ENCODE data around the gene YPEL5.
A peak's percentile ranks its signal among the peaks of the same experiment; 100 is the strongest.

The YPEL5 gene

GRCh38 chr2:30172627-30173026 lies 25.8 kb downstream of the YPEL5 start:
- DNase-seq: no peak

GRCh38 chr2:30177440-30177839 lies 30.6 kb downstream of the YPEL5 start:
- DNase-seq: no peak

DNA sequence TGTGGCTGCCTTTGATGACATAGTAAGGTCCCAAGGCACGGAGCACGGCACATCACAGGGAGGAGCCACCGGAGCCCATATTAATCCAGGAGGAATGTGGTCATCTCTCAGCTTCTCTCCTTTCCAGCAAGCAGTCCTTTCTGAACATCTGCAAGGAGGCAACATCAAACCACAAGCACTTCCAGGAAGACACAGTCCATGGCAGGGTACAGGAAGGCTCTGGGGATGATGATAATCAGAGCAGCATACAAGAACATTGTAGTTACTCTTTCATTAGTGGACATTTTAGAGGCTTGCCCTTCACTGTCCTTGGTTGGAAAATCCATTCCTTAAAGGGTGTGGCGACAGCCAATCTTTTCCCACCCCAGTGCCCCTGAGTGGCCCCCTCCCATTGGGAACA lies 31.1 kb downstream of the YPEL5 start:
- peak; percentile 61 for DNase-seq

- DNase-seq: peak; percentile 98
Observed at GRCh38 chr2:30178618-30179434, 32.0 kb downstream of the YPEL5 start.

- DNase-seq: peak; percentile 54
Observed at GRCh38 chr2:30179536-30179935, 32.7 kb downstream of the YPEL5 start.

GRCh38 chr2:30180226-30180625 lies 33.4 kb downstream of the YPEL5 start:
- peak; percentile 45 for DNase-seq

DNA sequence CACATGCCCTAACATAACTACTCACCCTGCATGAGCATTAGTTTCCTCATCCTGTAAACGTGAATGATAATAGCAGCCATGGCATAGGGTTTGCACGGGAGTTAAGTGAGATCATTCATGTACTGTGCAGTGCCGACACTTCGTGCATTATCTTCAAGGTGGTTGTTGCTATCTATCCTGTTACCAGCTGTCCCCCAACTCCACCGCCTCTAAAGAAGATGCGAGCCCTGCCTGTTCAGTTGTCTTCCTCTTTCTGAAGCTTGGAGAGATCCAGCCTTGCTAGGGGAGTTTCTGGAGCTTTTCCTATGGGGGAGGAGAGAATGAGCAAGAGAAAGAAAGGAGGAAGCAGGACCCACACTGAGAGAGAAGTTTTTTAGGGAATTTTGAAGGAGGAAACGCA lies 34.4 kb downstream of the YPEL5 start:
- peak; percentile 49 for DNase-seq

- no peak for DNase-seq
Observed at GRCh38 chr2:30184035-30184434, 37.2 kb downstream of the YPEL5 start.

- no peak for DNase-seq
Observed at GRCh38 chr2:30185178-30185577, 38.4 kb downstream of the YPEL5 start.

GRCh38 chr2:30188292-30188691 lies 41.5 kb downstream of the YPEL5 start:
- peak; percentile 19 for DNase-seq

DNA sequence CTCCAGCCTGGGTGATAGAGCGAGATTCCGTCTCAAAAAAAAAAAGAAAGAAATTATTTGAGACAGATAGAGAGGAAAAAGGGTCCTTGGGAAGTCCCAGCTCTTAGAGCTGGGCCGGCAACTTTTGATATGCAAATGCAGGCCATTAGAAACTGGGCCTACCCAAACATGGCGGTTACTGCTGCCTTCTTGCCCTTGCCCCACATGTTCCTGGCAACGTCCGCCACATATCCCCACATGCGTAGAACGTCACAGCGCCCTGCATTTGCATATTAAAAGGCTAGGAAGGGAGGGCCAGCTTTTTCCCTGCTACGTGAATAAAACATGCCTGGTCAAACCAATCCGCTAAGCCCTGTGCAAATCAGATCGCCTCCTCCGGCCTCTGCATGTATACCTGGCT lies 43.8 kb downstream of the YPEL5 start:
- no peak for DNase-seq

DNA sequence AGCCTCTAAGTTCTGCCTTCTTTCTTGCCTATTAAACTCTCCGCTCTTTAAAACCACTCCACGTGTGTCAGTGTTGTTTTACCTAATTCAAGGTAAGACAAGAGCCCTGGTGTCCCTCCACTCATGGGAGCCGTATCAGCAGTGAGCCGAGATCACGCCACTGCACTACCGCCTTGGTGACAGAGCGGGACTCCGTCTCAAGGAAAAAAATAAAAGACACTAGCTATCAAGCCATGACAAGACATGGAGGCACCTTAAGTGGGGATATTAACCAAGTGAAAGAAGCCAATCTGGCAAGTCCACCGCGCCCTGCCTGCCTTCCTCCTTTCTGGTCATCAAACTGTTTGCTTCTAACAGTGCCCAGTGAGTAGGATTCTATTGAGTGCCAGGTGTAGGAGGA lies 44.3 kb downstream of the YPEL5 start:
- DNase-seq: no peak

DNA sequence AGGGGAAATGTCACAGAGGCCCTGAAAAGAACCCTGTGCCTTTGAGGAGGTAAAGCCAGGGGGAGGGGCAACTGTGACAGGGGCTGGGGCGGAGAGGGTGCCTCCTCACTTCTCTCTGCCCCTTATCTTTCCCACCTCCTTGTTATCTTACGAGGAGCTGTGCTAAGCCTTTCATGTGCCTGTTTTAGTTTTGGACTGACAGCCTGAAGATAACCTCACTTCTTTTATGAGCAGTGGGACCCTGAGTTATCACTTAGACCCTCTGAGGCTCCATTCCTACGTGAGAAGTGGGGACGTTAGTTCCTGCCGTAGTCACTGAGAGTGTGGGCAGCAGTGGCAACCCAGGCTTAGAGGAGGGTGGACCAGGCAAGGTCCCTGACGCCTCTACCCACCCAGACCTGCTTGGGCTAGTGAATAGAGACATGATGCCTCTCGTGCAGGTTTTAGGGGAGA lies 45.0 kb downstream of the YPEL5 start:
- peak; percentile 98 for DNase-seq

GRCh38 chr2:30192314-30192713 lies 45.5 kb downstream of the YPEL5 start:
- DNase-seq: peak; percentile 66

- DNase-seq: no peak
Observed at GRCh38 chr2:30193104-30193681, 46.4 kb downstream of the YPEL5 start.

DNA sequence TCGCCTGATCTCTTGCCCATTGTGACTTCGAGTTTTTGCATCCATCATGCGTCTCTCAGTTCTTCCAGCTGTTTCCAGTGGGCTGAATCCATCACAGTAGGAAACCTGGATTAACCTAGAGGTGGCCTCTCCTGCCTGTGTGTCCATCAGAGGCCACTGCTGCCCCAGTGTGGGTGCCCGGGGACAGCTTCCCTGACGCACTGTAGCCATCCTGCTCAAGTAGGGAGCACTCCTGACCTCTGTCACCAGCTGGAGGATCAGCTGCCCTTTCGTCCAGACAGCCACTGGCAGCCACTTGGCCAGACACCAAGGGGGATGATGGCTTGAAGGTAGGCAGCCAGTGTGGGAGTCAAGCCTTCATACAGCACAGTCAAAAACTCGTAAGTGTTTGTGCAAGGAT lies 47.6 kb downstream of the YPEL5 start:
- no peak for DNase-seq

DNA sequence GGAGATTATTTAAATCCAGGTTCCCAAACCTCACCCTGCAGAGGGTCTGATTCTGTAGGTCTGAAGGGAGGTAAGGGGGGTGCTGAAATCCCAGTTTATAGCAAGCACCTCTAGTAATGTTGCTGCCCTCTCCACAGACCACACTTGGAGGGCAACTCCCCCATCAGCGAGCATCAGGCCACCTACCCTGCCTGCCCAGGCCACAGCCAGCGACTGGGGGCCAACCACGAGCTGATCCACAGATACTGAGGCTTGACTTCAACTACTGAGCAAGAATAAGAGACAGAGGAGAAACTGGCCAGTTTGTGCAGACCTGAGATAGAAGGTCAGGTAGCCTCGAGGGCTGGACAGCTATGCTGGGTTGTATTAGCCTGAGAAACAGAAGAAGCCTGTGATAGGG lies 48.2 kb downstream of the YPEL5 start:
- peak; percentile 56 for DNase-seq

- DNase-seq: peak; percentile 61
Observed at GRCh38 chr2:30197570-30198192, 50.9 kb downstream of the YPEL5 start.

DNA sequence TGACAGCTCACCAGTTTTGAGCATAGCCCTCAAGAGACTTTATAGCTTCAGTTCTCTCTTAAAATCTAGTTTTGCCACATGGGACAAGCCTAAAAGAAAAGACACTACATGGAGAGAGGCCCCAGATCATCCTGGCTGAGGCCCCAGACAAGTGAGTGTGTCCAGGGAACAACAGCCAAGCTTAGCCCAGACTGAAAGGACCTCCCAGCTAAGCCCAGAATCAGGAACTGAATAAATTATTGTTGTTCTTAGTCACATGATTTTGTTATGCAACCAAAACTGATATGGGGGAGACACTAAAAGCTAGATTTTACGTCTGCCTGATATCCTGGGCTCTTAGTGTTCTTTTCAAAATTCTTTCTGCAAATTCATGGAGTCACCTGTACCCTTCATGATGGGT lies 55.2 kb downstream of the YPEL5 start:
- peak; percentile 21 for DNase-seq

DNA sequence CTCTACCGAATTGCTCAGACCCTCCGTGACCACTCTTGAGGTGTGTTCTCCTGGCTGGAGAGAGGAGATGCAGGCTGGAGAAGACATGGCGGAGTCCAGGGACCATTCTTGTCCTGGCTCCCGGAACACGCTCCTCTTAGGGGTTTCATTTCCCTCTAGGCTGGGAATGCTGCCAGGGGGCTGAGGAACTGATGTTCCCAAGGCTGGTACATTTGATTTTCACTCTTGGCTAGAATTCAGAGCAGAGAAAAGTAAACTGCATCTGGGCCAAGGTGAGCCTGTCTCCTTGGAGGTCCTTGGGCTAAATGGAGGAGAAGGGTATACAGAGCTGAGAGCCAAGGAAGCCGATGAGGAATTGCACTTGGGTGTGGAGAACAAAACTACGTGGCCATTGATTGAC lies 56.3 kb downstream of the YPEL5 start:
- no peak for DNase-seq

DNA sequence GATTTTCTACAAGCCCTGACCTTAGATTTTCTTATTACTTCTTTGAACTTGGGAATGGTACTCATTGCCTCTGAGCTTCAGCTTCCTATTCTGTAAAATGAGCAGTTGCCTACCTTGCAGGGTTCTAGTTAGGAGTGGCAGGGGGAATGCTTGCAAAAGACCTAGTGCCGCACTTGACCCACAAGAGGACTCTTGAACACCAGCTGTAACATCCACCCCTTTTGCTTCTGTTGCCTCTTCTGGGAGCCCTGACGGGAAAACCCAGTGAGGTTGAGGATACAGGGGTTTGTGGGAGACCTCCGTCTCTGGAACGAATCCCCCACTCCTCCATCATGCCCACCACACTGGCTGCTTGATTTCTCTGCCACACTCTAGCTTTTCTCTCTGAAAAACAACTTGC lies 57.5 kb downstream of the YPEL5 start:
- no peak for DNase-seq

- DNase-seq: no peak
Observed at GRCh38 chr2:30205456-30205855, 58.6 kb downstream of the YPEL5 start.

DNA sequence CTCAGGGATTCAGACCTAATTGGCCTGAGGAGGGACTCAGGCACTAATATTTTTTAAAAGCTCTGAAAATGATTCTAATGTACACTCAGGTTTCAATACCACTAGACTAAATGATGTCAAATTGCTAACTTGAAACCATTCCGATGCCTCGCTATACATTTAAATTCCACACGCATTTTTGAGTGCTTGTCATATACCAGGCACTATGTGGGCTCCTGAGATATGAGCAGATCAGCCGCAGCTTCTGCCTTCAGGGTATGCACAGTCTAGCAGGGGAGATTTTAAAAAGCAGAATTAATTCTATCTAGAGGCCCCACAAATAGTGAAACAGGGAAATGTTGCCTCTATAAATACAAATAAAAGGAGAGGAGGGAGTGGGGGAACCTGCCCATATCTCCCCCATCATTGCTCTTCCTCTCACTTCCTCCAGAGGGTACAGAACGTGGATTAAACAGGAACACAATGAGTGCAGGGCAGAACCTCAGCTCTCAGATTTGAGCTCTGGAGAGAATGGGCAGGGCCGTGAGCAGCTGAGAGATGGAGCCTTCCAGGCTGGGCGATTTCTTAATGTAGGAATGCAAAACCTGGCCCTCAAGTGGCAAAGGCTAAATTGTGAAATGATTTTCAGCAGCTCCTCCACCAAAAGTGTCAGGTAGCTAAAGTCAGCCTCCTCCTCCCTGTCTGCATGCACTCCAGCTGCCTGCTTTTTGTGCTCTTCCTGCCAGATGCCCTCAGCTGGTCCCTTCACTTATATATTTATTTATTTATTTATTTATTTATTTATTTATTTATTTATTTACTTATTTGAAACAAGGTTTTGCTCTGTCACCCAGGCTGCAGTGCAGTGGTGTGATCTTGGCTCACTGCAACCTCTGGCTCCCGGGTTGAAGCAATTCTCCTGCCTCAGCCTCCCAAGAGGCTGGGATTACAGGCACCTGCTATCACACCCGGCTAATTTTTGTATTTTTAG lies 59.9 kb downstream of the YPEL5 start:
- no peak for DNase-seq
